Measurements from ENCODE around the gene GPBAR1.

- TF ChIP-seq CTCF (IDR thresholded peaks at IDR 0.05) (no peak), ATF2 (CRISPR knock-in tag; IDR thresholded peaks at IDR 0.05; ENCODE audit: borderline replicate concordance, low read depth) (no peak)
Measured at GRCh38 chr2:218235017-218235416, 25.8 kb upstream of the GPBAR1 start.
